IMR-90 (cell line): ENCODE data around the gene MUCL1. TPM values are rescaled to one million over a fixed set of nuclear protein-coding genes. Genes with fewer than 3 reads are reported as not detected.

Experiments used
- ATAC-seq: fragments of 200-7000 bp; cut with Tn5 transposase; 2 replicates; pipeline ENCODE4 v1.9.1; 2020; ENCODE audit warnings: low read depth, mild to moderate bottlenecking, moderate library complexity
- BruUV-seq: library from RNA; stranded (reverse); fragments of 400-500 nt; replicated peaks from 2 replicates; lab custom pipeline; 2021; lab: Mats Ljungman, UMichigan
- CTCF ChIA-PET: fragments of 300-600 bp; formaldehyde crosslinking; extraction: SDS; loops from one replicate; lab custom pipeline; 2021; ENCODE audit warnings: antibody characterized with exemption; lab: Yijun Ruan, JAX
- POLR2A ChIA-PET: fragments of 300-600 bp; sonication (Branson Sonifier 250); formaldehyde crosslinking; loops from one replicate; lab custom pipeline; 2022; ENCODE audit warnings: antibody characterized with exemption; ENCODE audit not compliant: unreplicated experiment; lab: Charles Lee
- DNase-seq: peaks from one replicate; pipeline ENCODE4 v3.0.0; 2013
- H2AFZ ChIP-seq: replicated peaks from 2 replicates; pipeline ENCODE3; 2013; ENCODE audit warnings: low read length, mild to moderate bottlenecking; ENCODE audit not compliant: poor library complexity
- H2AK5ac ChIP-seq: 2 replicates; pipeline ENCODE4 v1.6.1; 2013; ENCODE audit warnings: low read depth, low read length, inconsistent platforms
- H2AK9ac ChIP-seq: replicated peaks from 2 replicates; pipeline ENCODE3; 2013; ENCODE audit warnings: mild to moderate bottlenecking, low read depth, low read length, moderate library complexity; ENCODE audit not compliant: poor library complexity
- H2BK120ac ChIP-seq: 2 replicates; pipeline ENCODE4 v1.6.1; 2013; ENCODE audit warnings: low read depth, low read length, inconsistent platforms
- H2BK15ac ChIP-seq: 3 replicates; pipeline ENCODE4 v1.6.1; 2013; ENCODE audit warnings: low read depth, low read length, inconsistent platforms
- H2BK20ac ChIP-seq: 2 replicates; pipeline ENCODE4 v1.6.1; 2013; ENCODE audit warnings: low read depth, mild to moderate bottlenecking, inconsistent platforms, low read length, moderate library complexity
- H2BK5ac ChIP-seq: 2 replicates; pipeline ENCODE4 v1.6.1; 2013; ENCODE audit warnings: mild to moderate bottlenecking, low read depth, low read length, inconsistent platforms; ENCODE audit not compliant: poor library complexity, severe bottlenecking
- H3K14ac ChIP-seq: replicated peaks from 2 replicates; pipeline ENCODE4 v1.6.1; 2013; ENCODE audit warnings: low read depth, low read length, inconsistent platforms
- H3K18ac ChIP-seq: 2 replicates; pipeline ENCODE4 v1.6.1; 2013; ENCODE audit warnings: low read depth, low read length, control low read depth
- H3K23ac ChIP-seq: 2 replicates; pipeline ENCODE4 v1.6.1; 2013; ENCODE audit warnings: low read depth, low read length, inconsistent platforms
- H3K27ac ChIP-seq: 2 replicates; pipeline ENCODE4 v1.5.1; 2013; ENCODE audit warnings: mild to moderate bottlenecking, control low read depth, low read length; ENCODE audit not compliant: insufficient read depth
- H3K27me3 ChIP-seq: 2 replicates; pipeline ENCODE4 v1.6.1; 2013; ENCODE audit warnings: low read length; ENCODE audit not compliant: control insufficient read depth, insufficient read depth
- H3K36me3 ChIP-seq: 2 replicates; pipeline ENCODE4 v1.6.1; 2013; ENCODE audit warnings: low read length, mixed read lengths; ENCODE audit not compliant: control insufficient read depth, insufficient read depth
- H3K4ac ChIP-seq: 2 replicates; pipeline ENCODE4 v1.6.1; 2013; ENCODE audit warnings: low read depth, low read length, inconsistent platforms
- H3K4me1 ChIP-seq: 2 replicates; pipeline ENCODE4 v1.6.1; 2013; ENCODE audit warnings: low read length, mixed read lengths; ENCODE audit not compliant: control insufficient read depth, insufficient read depth
- H3K4me2 ChIP-seq: 2 replicates; pipeline ENCODE4 v1.6.1; 2013; ENCODE audit warnings: low read depth, mild to moderate bottlenecking, control low read depth, low read length, moderate library complexity
- H3K4me3 ChIP-seq: 2 replicates; pipeline ENCODE4 v1.5.1; 2013; ENCODE audit warnings: low read depth, mild to moderate bottlenecking, control low read depth, low read length, moderate library complexity; ENCODE audit not compliant: insufficient read depth
- H3K56ac ChIP-seq: 2 replicates; pipeline ENCODE4 v1.6.1; 2013; ENCODE audit warnings: low read length, inconsistent platforms; ENCODE audit not compliant: insufficient read depth; ENCODE audit errors: extremely low read depth
- H3K79me1 ChIP-seq, 2 experiments: 2 replicates each; pipeline ENCODE4 v1.6.1; 2013; ENCODE audit warnings: low read length in 2 of 2, inconsistent platforms in 1 of 2, low read depth in 1 of 2
- H3K9ac ChIP-seq: 2 replicates; pipeline ENCODE4 v1.6.1; 2013; ENCODE audit warnings: low read depth, low read length, control low read depth
- H3K9me1 ChIP-seq: 2 replicates; pipeline ENCODE4 v1.6.1; 2013; ENCODE audit warnings: low read length, inconsistent platforms; ENCODE audit not compliant: insufficient read depth
- H3K9me3 ChIP-seq: 2 replicates; pipeline ENCODE4 v1.6.1; 2013; ENCODE audit warnings: low read length; ENCODE audit not compliant: control insufficient read depth, insufficient read depth
- H4K20me1 ChIP-seq: 2 replicates; pipeline ENCODE4 v1.6.1; 2013; ENCODE audit warnings: low read length, inconsistent platforms; ENCODE audit not compliant: insufficient read depth
- H4K5ac ChIP-seq: 2 replicates; pipeline ENCODE4 v1.6.1; 2013; ENCODE audit warnings: mild to moderate bottlenecking, low read depth, low read length, control low read depth
- H4K8ac ChIP-seq, 2 experiments: 2 replicates each; pipeline ENCODE4 v1.6.1; 2013; ENCODE audit warnings: low read depth in 2 of 2, low read length in 2 of 2, control low read depth in 1 of 2, inconsistent platforms in 1 of 2
- H4K91ac ChIP-seq: 2 replicates; pipeline ENCODE4 v1.6.1; 2013; ENCODE audit warnings: low read depth, low read length, inconsistent platforms; ENCODE audit not compliant: insufficient read depth
- CEBPB ChIP-seq: IDR thresholded peaks from 2 replicates; pipeline ENCODE4 v1.6.1; 2012; ENCODE audit warnings: low read depth, low read length, improper control_type of control experiment
- WGBS, 2 experiments: methylation state at CpG; one replicate each; pipeline versions ENCODE4 v1.1.5 to v1.1.7; 2013; ENCODE audit warnings: missing lambda C conversion rate in 2 of 2; ENCODE audit not compliant: insufficient read length in 1 of 2; ENCODE audit errors: extremely low coverage in 2 of 2; 5-methylcytosine and 5-hydroxymethylcytosine counted together
- dilution Hi-C: fragments of 300-500 bp; cut with HindIII; formaldehyde crosslinking; loops from one replicate; pipeline ENCODE4 v1.14.3; 2018; ENCODE audit warnings: low sequenced_read_pairs; ENCODE audit not compliant: unreplicated experiment
- in situ Hi-C: fragments of 300-500 bp; cut with MboI; formaldehyde crosslinking; loops from 3 replicates; pipeline ENCODE4 v1.14.3; 2019; ENCODE audit warnings: low sequenced_read_pairs, inconsistent platforms, mixed read lengths
- intact Hi-C: fragments of 100-400 bp; cut with micrococcal nuclease; formaldehyde crosslinking; loops from 2 replicates; pipeline ENCODE4 v1.10.0; 2022
- polyA plus RNA-seq, 3 experiments: library from polyadenylated mRNA; depleted of rRNA; stranded (reverse); fragments of >200 nt; gene quantifications; 2 replicates each; pipeline ENCODE4 v1.2.3, GENCODE V29; 2012; ENCODE audit warnings: low replicate concordance in 1 of 3
- total RNA-seq: library from RNA; depleted of rRNA; stranded (reverse); fragments of >200 nt; gene quantifications from 2 replicates; pipeline ENCODE4 v1.2.3, GENCODE V29; 2012

Gene MUCL1
- total and polyA plus RNA-seq, 2 of the 4 experiments (the other 2 are of a cell fraction) = not detected

- Histone ChIP-seq H4K5ac (no peak overlapping the region), H4K8ac (no peak overlapping the region), H3K36me3 (no peaks in the 10 kb centered on the region), H2BK5ac (no peak overlapping the region), H2AFZ (no peak overlapping the region), H3K27me3 (no peaks in the 10 kb centered on the region), H3K9ac (no peak overlapping the region), H3K14ac (no peak overlapping the region), H4K20me1 (no peaks in the 10 kb centered on the region), H3K18ac (no peak overlapping the region), H3K23ac (no peak overlapping the region), H2BK20ac (no peak overlapping the region), H2BK120ac (no peak overlapping the region), H4K91ac (no peak overlapping the region), H3K4ac (no peak overlapping the region), H2AK5ac (no peak overlapping the region), H3K56ac (no peak overlapping the region), H2AK9ac (no peak overlapping the region), H3K79me1 (no peaks in the 10 kb centered on the region), H3K27ac (no peak overlapping the region), H3K4me3 (no peak overlapping the region), H3K9me3 (no peaks in the 10 kb centered on the region), H3K4me2 (no peak overlapping the region), H2BK15ac (no peak overlapping the region), H3K9me1 (no peaks in the 10 kb centered on the region), H3K4me1 (no peaks in the 10 kb centered on the region)
- no peak for TF ChIP-seq CEBPB
- DNase-seq (no peak), ATAC-seq (no peak)
- ChIA-PET CTCF (no interaction called here), POLR2A (no interaction called here)
- intact Hi-C loops (no loop called here), in situ Hi-C loops (no loop called here), dilution Hi-C loops (no loop called here)
- BruUV-seq = no TSS peak
- WGBS, 2 experiments = 63% methylated on average over 3 of the region's 5 CpGs; no CpG with 5 or more reads in 1 of the 2 experiments
These were observed 24.8 kb upstream of the MUCL1 start for GRCh38 chr12:54829511-54829910.
